Fibroblast of peridontal ligament (primary cell): ENCODE measurements around the gene PRDM11.

ENCODE experiments used
- DNase-seq: peaks from one replicate; pipeline ENCODE4 v3.0.0-alpha.2; 2010; ENCODE audit errors: extremely low read depth

The PRDM11 gene

GRCh38 chr11:45260071-45260470, 113.6 kb downstream of the PRDM11 start:
- no peak for DNase-seq

- no peak for DNase-seq
Measured at GRCh38 chr11:45262900-45263299, 116.5 kb downstream of the PRDM11 start.

GRCh38 chr11:45263773-45264172, 117.3 kb downstream of the PRDM11 start:
- DNase-seq: no peak

- peak; percentile 64 for DNase-seq
Measured at GRCh38 chr11:45264839-45265515, 118.5 kb downstream of the PRDM11 start.

- no peak for DNase-seq
Measured at GRCh38 chr11:45265969-45266675, 119.7 kb downstream of the PRDM11 start.

- no peak for DNase-seq
Measured at GRCh38 chr11:45266676-45267020, 120.2 kb downstream of the PRDM11 start.

DNA sequence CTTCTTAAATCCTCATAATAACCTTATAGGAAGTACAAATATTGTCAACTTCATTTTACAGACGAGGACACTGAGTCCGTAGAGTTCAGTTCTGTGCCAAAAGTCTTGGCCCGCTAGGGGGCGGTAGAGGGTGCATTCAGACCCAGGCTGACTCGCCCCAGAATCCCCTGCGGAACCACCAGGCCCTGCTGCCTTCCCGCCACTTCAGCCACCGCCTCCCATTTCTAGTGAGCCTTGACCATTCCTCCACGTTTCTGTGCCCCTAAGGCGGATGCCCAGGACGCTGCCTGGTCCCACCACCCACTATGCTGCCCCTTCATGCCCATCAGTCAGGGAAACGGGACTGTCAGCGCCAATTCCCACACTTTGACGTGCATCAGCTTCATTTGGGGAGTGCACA, 120.6 kb downstream of the PRDM11 start:
- DNase-seq: no peak

DNA sequence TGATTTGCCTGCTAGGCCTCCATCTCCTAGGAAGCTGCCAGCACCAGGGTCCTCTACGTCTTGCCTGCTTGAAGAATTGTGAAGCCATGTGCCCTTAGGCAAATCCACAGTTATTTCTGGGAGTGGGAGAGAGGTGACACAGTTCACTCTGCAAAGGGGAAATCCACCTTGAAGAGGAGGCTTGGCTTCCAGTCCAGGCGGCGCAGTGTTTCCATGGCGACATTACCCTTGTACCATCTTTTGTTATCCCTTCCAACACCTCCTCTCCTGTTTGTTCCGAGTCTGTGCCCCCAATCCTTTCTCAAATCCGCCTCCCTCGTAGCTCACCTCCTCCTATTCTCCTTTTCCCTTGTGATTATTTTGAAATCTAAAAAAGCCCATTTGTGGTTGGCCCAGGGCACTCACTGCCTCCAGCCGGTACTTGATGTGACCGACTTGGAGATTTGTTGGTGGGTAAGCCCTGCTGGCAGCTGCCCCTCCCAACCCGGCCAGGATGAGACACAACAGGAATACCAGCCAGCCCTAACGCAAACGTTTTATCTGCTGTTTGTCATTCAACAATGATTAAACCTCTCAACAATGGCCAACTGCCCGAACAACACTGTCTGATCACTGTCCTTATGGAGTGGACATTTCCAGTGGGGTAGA, 121.3 kb downstream of the PRDM11 start:
- DNase-seq: no peak

- no peak for DNase-seq
Measured at GRCh38 chr11:45269678-45270077, 123.2 kb downstream of the PRDM11 start.

DNA sequence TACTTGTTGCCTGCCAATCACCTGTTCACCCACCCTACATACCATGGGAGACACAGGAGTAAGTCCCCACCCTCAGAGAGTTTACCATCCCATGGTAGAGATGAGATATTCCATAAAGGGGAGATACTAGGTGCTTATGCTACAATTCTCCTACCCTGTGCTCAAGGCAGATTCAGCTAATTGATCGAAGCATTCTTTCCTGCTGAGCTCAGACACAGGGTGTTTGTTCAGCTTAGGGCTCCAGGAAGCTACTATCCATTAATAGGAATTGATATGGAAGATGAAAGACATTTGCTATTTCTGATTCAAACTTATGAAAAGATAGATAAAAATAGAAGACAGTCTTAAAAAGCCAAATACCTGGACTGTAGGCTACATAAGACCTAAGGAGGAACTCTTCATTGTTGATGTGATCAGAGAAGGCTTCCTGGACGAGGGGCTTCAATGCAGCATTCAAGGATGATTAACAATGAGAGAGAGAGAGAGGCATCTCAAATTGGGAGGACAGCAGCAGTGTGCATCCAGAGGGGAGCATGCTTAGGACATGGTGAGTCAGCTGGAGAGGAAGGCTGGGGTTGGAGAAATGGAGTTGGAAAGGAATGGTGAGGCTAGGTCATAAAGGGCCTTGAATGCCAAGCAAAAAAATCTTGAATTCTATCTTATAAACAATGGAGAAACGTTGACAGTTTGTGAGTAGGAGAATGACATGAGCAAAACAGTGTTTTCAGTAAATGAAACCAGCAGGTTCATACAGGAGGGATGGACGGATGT, 124.7 kb downstream of the PRDM11 start:
- no peak for DNase-seq

- DNase-seq: no peak
Measured at GRCh38 chr11:45272701-45273100, 126.3 kb downstream of the PRDM11 start.

DNA sequence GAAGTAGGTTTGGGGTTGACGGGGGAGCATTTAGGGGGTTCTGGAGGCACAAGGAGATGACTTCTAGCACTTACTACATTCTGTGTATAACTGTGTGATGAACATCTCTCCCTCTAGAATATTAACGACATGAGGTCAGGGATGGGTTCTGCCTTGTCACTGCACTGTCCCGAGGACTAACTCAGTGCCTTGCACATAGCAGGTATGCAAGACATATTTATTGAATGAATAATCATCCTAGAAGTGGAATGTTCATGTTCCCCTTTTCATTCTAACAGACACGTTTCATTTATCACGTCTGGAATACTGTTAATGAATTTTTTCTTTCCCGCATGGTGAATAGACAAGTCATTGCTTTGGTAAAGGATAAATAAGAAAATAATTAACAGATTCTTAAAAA, 127.1 kb downstream of the PRDM11 start:
- DNase-seq: no peak

DNA sequence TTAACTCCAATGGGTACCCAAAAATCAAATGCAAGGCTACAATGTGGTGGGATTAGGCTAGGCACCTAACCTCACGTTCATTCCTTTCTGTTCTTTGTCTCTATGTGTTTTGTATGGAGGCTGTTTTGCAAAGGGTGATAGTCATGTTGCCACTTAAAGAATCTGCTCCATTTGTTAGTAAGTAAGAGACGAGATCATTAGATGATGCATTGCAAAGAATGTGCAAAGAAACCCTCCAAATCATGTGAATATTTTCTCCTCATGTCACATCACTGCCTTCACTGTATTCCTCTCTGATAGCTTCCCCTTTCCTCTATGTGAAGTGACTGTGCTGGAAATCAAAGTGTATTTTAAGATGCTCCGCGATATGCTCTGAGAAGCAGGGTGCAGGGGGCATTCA, 127.8 kb downstream of the PRDM11 start:
- DNase-seq: no peak

DNA sequence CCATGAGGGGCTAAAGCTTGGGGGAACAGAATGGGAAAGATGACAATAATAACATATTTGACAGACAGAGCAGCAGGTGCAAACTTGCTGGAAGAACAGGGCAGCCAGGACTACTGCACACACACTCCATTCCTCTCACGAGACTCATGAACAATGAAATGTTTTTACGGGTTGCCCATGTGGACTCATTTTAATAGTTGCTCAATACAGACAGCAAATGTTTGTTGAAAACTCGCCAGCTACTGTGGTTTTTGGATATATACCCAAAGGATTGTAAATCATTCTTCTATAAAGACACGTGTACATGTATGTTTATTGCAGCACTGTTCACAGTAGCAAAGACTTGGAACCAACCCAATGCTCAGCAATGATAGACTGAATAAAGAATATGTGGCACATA, 129.4 kb downstream of the PRDM11 start:
- DNase-seq: peak; percentile 27

- no peak for DNase-seq
Measured at GRCh38 chr11:45278714-45279113, 132.3 kb downstream of the PRDM11 start.

- no peak for DNase-seq
Measured at GRCh38 chr11:45279645-45280044, 133.2 kb downstream of the PRDM11 start.

GRCh38 chr11:45280449-45280848, 134.0 kb downstream of the PRDM11 start:
- DNase-seq: no peak

DNA sequence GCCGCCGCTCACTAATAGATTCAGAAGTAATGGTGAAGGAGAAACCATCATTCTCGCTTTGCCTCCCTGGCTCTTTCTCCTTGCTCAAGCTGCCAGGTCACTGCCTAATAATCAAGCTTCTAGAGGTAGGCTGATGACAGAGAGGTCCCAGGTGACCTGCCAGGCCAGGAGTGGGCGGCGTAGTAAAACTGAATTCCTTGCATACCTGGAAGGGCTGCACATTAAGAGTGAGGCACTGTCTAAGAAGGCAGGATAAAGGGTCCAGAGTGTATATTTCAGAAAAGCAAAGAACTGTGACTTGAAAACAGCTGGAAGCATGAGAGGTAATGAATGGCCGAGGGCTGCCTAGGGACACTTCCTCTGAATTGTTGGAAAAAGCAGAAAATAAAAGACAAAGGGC, 135.6 kb downstream of the PRDM11 start:
- DNase-seq: no peak
